DND-41 (cell line): Measurements from ENCODE around the gene GRIN2A.

ENCODE experiments used
- ATAC-seq: fragments of 200-7000 bp; cut with Tn5 transposase; 3 replicates; pipeline ENCODE4 v1.9.1; 2021; ENCODE audit warnings: low read depth; ENCODE audit not compliant: insufficient read depth
- DNase-seq: peaks from one replicate; pipeline ENCODE4 v3.0.0-alpha.2; 2020
- H2AFZ ChIP-seq: 2 replicates; pipeline ENCODE4 v1.6.0; 2012; ENCODE audit warnings: low read depth, low read length
- H3K27ac ChIP-seq: 2 replicates; pipeline ENCODE4 v1.5.1; 2012; ENCODE audit warnings: low read length, inconsistent platforms
- H3K27me3 ChIP-seq: fragments of 200-600 bp; sonication (generic); 2 replicates; pipeline ENCODE4 v1.6.0; 2012; ENCODE audit warnings: low read length, mild to moderate bottlenecking, inconsistent platforms; ENCODE audit not compliant: insufficient read depth, poor library complexity
- H3K36me3 ChIP-seq: 2 replicates; pipeline ENCODE4 v1.5.1; 2012; ENCODE audit warnings: low read length, inconsistent platforms; ENCODE audit not compliant: insufficient read depth
- H3K4me1 ChIP-seq: 2 replicates; pipeline ENCODE4 v1.5.1; 2012; ENCODE audit warnings: mild to moderate bottlenecking, low read length; ENCODE audit not compliant: insufficient read depth
- H3K4me2 ChIP-seq: 2 replicates; pipeline ENCODE4 v1.6.0; 2012; ENCODE audit warnings: mild to moderate bottlenecking, moderate library complexity, low read length, inconsistent platforms; ENCODE audit not compliant: insufficient read depth
- H3K4me3 ChIP-seq, 2 experiments: fragments of 200-600 bp in 1 of 2; shearing (Covaris generic) in 1 of 2; 2 replicates each; pipeline ENCODE4 v1.5.1; 2012 to 2016; ENCODE audit warnings: inconsistent platforms in 2 of 2, low read length in 2 of 2, mild to moderate bottlenecking in 2 of 2, low read depth in 1 of 2, moderate library complexity in 1 of 2
- H3K79me2 ChIP-seq: 2 replicates; pipeline ENCODE4 v1.6.0; 2012; ENCODE audit warnings: low read length, inconsistent platforms; ENCODE audit not compliant: insufficient read depth
- H3K9ac ChIP-seq: 2 replicates; pipeline ENCODE4 v1.6.0; 2012; ENCODE audit warnings: low read depth, mild to moderate bottlenecking, inconsistent platforms, low read length, moderate library complexity
- H3K9me3 ChIP-seq: 2 replicates; pipeline ENCODE4 v1.5.1; 2012; ENCODE audit warnings: low read length, moderate library complexity, mild to moderate bottlenecking, inconsistent platforms; ENCODE audit not compliant: insufficient read depth, severe bottlenecking
- H4K20me1 ChIP-seq: 2 replicates; pipeline ENCODE4 v1.6.0; 2012; ENCODE audit warnings: low read length; ENCODE audit not compliant: insufficient read depth
- EZH2 ChIP-seq: IDR thresholded peaks from 3 replicates; pipeline ENCODE4 v1.6.1; 2012; ENCODE audit warnings: borderline replicate concordance, low read depth, mild to moderate bottlenecking, moderate library complexity, low read length, inconsistent platforms; ENCODE audit not compliant: severe bottlenecking
- TF ChIP-seq, protein P1 (sequence below): IDR thresholded peaks from 2 replicates; pipeline ENCODE4 v1.5.1; 2012; ENCODE audit warnings: borderline replicate concordance, low read length, moderate library complexity, mild to moderate bottlenecking; ENCODE audit not compliant: poor library complexity, severe bottlenecking; ENCODE audit errors: extremely low read depth

The GRIN2A gene

DNA sequence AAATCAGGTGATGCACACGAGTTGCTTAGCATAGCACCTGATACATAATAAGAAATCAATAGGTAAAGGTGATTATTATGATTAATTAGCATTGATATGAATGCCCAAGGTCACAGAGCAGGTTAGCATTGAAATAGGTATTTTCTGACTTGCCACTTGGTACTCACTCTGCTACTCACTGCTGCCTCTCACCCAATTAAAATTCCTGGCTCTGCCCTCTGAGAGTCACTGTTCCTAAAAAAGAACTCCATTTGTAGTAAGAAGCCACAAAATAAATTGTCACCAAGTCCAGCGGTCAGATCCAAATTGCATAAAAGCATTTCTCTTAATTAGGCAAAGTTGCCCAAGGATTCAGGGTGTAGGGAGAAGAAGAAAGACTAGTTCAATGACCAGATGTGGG lies 8.9 kb upstream of the GRIN2A start:
- no peak for ATAC-seq
- Histone ChIP-seq H4K20me1 (no peaks in the 10 kb centered on the region), H3K79me2 (no peaks in the 10 kb centered on the region), H3K4me2 (no peak overlapping the region), H3K4me3 (no peak overlapping the region), H3K27me3 (no peaks in the 10 kb centered on the region), H2AFZ (no peak overlapping the region), H3K36me3 (no peaks in the 10 kb centered on the region), H3K9me3 (no peaks in the 10 kb centered on the region), H3K4me1 (no peaks in the 10 kb centered on the region), H3K9ac (no peak overlapping the region), H3K27ac (no peak overlapping the region)
- DNase-seq = no peak
- TF ChIP-seq, protein P1, sequence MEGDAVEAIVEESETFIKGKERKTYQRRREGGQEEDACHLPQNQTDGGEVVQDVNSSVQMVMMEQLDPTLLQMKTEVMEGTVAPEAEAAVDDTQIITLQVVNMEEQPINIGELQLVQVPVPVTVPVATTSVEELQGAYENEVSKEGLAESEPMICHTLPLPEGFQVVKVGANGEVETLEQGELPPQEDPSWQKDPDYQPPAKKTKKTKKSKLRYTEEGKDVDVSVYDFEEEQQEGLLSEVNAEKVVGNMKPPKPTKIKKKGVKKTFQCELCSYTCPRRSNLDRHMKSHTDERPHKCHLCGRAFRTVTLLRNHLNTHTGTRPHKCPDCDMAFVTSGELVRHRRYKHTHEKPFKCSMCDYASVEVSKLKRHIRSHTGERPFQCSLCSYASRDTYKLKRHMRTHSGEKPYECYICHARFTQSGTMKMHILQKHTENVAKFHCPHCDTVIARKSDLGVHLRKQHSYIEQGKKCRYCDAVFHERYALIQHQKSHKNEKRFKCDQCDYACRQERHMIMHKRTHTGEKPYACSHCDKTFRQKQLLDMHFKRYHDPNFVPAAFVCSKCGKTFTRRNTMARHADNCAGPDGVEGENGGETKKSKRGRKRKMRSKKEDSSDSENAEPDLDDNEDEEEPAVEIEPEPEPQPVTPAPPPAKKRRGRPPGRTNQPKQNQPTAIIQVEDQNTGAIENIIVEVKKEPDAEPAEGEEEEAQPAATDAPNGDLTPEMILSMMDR = no peak
- TF ChIP-seq EZH2 = no peak

DNA sequence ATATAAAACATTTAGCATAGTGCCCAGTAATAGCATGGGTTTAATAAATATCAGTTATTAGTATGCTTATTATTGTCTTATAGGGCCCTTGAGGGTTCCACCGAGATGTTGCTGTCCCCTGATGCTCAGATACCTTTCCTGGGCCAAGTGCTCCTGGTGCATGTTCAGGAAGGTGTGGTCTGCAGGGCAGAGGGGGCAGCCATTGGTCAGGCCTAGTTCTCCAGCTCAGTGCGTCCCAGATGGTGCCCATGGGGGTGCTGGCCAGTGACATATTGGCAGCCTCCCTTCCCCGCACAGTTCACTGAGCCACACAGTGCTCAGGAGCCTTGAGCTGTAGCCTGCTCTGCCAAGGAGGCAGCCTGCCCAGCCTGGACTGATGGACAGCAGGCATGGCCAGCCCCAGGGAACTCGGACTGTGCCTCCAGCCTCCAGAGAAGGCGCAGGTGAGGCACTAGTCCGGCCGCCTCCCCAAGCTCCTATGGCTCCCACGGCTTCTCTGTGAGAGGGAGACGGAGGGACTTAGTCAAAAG lies 7.7 kb upstream of the GRIN2A start:
- DNase-seq = no peak
- Histone ChIP-seq H3K4me1 (no peaks in the 10 kb centered on the region), H3K9me3 (no peaks in the 10 kb centered on the region), H3K4me3 (no peak overlapping the region), H3K9ac (no peak overlapping the region), H3K27ac (no peak overlapping the region), H3K79me2 (no peaks in the 10 kb centered on the region), H4K20me1 (no peaks in the 10 kb centered on the region), H3K36me3 (no peaks in the 10 kb centered on the region), H3K27me3 (no peaks in the 10 kb centered on the region), H2AFZ (no peak overlapping the region), H3K4me2 (no peak overlapping the region)
- no peak for ATAC-seq
- TF ChIP-seq, protein P1 = no peak

DNA sequence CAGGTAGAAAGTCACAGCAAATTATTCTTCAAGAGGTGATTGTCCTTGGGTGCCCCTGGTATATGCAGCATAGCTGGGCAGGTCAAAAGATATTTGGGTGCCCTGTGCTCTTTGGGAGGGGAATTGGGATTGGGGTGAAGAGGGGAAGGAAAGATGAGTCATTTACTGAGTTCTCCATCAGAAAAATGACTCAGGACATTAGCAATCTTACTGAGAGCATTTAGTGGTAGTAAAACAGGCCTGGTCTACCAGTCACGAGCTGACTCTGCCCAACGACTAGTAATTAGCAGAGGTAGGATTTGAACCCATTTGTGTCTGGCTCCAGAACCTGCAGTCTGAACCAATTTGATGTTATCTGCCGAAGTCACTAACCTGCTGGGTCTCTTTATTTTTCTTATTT lies 6.0 kb upstream of the GRIN2A start:
- no peak for ATAC-seq

More for the DNA sequence above, 6.0 kb upstream of the GRIN2A start:
- H3K4me3 ChIP-seq = no peak overlapping the region
- H3K4me2 ChIP-seq = no peak overlapping the region
- no peaks in the 10 kb centered on the region for H3K27me3 ChIP-seq
- H3K9me3 ChIP-seq = no peaks in the 10 kb centered on the region
- no peaks in the 10 kb centered on the region for H3K79me2 ChIP-seq
- no peak for DNase-seq
- no peak overlapping the region for H3K27ac ChIP-seq
- TF ChIP-seq, protein P1 = no peak
- no peak for TF ChIP-seq EZH2
- no peak overlapping the region for H2AFZ ChIP-seq
- H3K4me1 ChIP-seq = no peaks in the 10 kb centered on the region
- H4K20me1 ChIP-seq = no peaks in the 10 kb centered on the region
- H3K9ac ChIP-seq = no peak overlapping the region
- H3K36me3 ChIP-seq = no peaks in the 10 kb centered on the region
